Esophagus muscularis mucosa (tissue), 4 donors: Measurements from ENCODE around the gene ETV7. TPM values are rescaled to one million over a fixed set of nuclear protein-coding genes. Genes with fewer than 3 reads are reported as not detected.

Source experiments
- DNase-seq: peaks from one replicate; pipeline ENCODE4 v3.0.0-alpha.2; 2017; ENCODE audit errors: extremely low spot score
- H3K27ac ChIP-seq, 4 donors: fragments of 200-600 bp; sonication (generic); replicated peaks in 1 of 4; 1 replicate in 3 of 4; 2 replicates in 1 of 4; pipeline ENCODE4 v1.5.1; 2016 to 2019; ENCODE audit warnings: mild to moderate bottlenecking in 1 of 4
- H3K27me3 ChIP-seq, 4 donors: fragments of 200-600 bp; sonication (generic); one replicate each; pipeline versions ENCODE4 v1.5.1 to v1.6.0; 2016 to 2019
- H3K36me3 ChIP-seq, 4 donors: fragments of 200-600 bp; sonication (generic); one replicate each; pipeline ENCODE4 v1.5.1; 2016 to 2019
- H3K4me1 ChIP-seq, 4 donors: fragments of 200-600 bp; sonication (generic); one replicate each; pipeline ENCODE4 v1.5.1; 2016 to 2019
- H3K4me3 ChIP-seq, 4 donors: fragments of 200-600 bp; sonication (generic); 1 replicate in 2 of 4; 2 replicates in 2 of 4; pipeline ENCODE4 v1.5.1; 2016 to 2019; ENCODE audit warnings: mild to moderate bottlenecking in 4 of 4, moderate library complexity in 1 of 4
- H3K9me3 ChIP-seq, 4 donors: fragments of 200-600 bp; sonication (generic); 1 replicate in 3 of 4; 2 replicates in 1 of 4; pipeline ENCODE4 v1.5.1; 2016 to 2019
- EP300 ChIP-seq: sonication (generic); formaldehyde crosslinking; IDR thresholded peaks from one replicate; pipeline ENCODE4 v1.6.1; 2017; ENCODE audit warnings: antibody characterized with exemption
- POLR2A ChIP-seq: fragments of 450-650 bp; IDR thresholded peaks from one replicate; pipeline ENCODE4 v1.6.1; 2017; ENCODE audit warnings: antibody characterized with exemption, moderate library complexity, mild to moderate bottlenecking, low read depth
- POLR2AphosphoS5 ChIP-seq, 2 donors: sonication (generic); formaldehyde crosslinking; IDR thresholded peaks; one replicate each; pipeline ENCODE4 v1.6.1; 2017; ENCODE audit warnings: antibody characterized with exemption in 2 of 2
- WGBS: methylation state at CpG from one replicate; pipeline ENCODE4 v1.1.5; 2018; 5-methylcytosine and 5-hydroxymethylcytosine counted together
- intact Hi-C: fragments of 100-400 bp; cut with DNase I; formaldehyde crosslinking; loops from one replicate; pipeline ENCODE4 v1.15.1; 2023
- total RNA-seq, 4 donors: library from RNA; depleted of rRNA; stranded (reverse); fragments of >200 nt; gene quantifications; one replicate each; pipeline versions ENCODE4 v1.1.0 to v1.2.1, GENCODE V29; 2016
- TF ChIP-seq, protein P1 (sequence below), 3 experiments: fragments of 200-600 bp in 2 of 3; fragments of 450-650 bp in 1 of 3; sonication (generic) in 2 of 3; IDR thresholded peaks; one replicate each; pipeline ENCODE4 v1.5.1; 2017 to 2019; ENCODE audit warnings: antibody characterized with exemption in 3 of 3, mild to moderate bottlenecking in 2 of 3, moderate library complexity in 1 of 3

ETV7 gene
- total RNA-seq, 4 donors from 2014 or later, result 0.71 to 1.5 TPM; not detected in 2

DNA sequence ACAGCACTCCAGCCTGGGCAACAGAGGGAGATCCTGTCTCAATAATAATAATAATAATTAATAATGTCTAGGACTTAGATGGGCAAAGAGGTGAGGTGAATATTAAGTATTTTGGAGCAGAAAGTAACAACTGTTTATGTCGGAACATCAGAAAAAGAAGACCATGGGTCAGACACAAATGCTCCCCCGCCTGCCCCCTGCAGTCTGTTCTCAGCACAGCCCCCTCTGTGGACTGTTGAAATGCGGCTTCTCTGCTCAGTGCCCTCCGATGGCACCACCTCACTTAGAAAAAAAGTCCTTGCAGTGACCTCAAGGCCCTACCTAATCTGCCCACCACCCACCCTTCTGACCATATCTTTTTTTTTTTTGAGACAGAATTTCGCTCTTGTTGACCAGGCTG lies 5.2 kb upstream of the ETV7 start:
- Histone ChIP-seq H3K9me3 (no peaks in the 10 kb centered on the region), H3K27me3 (no peaks in the 10 kb centered on the region), H3K27ac (no peak overlapping the region), H3K4me1 (peaks cover 0 to 8% (median 7%) of the 10 kb centered on the region in 4 donors), H3K4me3 (no peak overlapping the region), H3K36me3 (no peaks in the 10 kb centered on the region)
- DNase-seq, result no peak
- TF ChIP-seq POLR2A, result no peak
- TF ChIP-seq, protein P1, sequence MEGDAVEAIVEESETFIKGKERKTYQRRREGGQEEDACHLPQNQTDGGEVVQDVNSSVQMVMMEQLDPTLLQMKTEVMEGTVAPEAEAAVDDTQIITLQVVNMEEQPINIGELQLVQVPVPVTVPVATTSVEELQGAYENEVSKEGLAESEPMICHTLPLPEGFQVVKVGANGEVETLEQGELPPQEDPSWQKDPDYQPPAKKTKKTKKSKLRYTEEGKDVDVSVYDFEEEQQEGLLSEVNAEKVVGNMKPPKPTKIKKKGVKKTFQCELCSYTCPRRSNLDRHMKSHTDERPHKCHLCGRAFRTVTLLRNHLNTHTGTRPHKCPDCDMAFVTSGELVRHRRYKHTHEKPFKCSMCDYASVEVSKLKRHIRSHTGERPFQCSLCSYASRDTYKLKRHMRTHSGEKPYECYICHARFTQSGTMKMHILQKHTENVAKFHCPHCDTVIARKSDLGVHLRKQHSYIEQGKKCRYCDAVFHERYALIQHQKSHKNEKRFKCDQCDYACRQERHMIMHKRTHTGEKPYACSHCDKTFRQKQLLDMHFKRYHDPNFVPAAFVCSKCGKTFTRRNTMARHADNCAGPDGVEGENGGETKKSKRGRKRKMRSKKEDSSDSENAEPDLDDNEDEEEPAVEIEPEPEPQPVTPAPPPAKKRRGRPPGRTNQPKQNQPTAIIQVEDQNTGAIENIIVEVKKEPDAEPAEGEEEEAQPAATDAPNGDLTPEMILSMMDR (IDR thresholded peaks at IDR 0.05), result no peak
- TF ChIP-seq POLR2AphosphoS5 (IDR thresholded peaks at IDR 0.05), result no peak
- TF ChIP-seq EP300, result no peak
- intact Hi-C loops, result no loop called here
- WGBS, result 95% methylated on average over 5 of the region's 5 CpGs

DNA sequence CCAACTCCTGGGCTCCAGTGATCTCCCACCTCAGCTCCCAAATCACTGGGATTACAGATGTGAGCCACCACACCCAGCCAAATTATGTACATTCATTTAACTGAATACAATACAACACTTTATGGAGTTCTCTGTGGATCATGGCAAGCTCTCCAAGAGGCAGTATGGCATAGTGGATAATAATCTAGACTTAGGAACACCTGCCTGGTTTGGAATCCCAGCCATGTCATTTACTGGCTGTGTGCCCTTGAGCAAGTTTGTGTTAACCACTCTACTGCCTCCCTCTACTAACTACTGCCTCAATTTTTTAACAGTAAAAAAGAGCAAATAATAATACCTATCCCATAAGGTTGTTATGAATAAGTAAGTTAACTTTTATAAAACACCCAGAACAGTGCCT lies 1.9 kb upstream of the ETV7 start:
- peaks cover 11 to 25% (median 24%) of the 10 kb centered on the region in 4 donors for H3K4me1 ChIP-seq
- H3K9me3 ChIP-seq, result no peaks in the 10 kb centered on the region
- no peak overlapping the region for H3K27ac ChIP-seq
- no peak for DNase-seq
- no peaks in the 10 kb centered on the region for H3K27me3 ChIP-seq
- intact Hi-C loops, result no loop called here
- TF ChIP-seq EP300 (no peak), POLR2A (no peak), POLR2AphosphoS5 (IDR thresholded peaks at IDR 0.05) (no peak)
- TF ChIP-seq, protein P1 (IDR thresholded peaks at IDR 0.05), result no peak
- no peak overlapping the region for H3K4me3 ChIP-seq
- H3K36me3 ChIP-seq, result no peaks in the 10 kb centered on the region

DNA sequence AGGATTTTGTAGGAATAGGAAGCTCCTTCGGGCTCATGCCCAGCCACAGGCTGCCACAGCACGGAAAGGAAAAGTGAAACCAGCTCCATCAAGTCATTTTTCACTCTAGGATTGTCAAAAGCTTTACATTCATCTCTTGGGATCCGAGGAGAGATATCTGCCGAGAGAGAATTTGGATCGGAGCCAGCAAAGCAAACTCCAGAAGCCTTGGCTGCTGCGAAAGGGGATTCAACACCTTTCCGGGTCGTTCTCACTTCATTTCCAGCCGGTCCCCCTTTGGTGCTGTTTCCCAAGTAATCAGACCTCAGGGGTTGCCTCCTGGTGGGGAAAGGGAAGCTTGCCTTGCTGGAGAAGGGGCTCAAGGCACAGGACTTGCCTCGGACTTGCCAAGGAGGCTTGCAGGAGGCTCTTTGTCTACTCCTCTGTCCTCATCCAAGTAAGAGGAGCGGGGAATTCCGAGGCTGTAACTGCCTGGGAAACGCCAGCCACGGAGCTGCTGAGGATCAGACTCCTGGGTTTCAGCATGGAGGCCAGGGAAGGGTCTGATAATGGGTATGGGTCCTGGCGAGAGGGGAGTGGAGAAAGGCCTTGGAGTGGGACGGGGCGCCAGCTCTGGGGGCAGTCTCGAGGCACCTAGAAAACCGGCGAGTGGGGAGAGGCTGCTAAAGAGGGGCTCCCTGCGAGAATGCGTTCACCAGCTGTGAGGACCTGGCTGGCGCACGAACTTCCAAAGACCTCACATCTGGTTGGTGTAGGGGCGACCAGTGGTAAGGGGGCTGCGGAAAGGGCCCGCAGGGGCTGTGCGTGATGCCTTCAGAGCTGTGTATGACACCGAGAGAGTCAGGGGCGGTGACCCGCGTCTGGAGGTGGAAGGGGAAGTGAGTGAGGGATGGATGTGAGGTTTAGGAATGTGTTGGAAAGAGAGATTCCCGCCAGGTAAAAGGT lies 702 bp downstream of the ETV7 start:
- Histone ChIP-seq H3K9me3 (no peaks in the 10 kb centered on the region), H3K36me3 (no peaks in the 10 kb centered on the region), H3K4me1 (peaks cover 11 to 25% (median 24%) of the 10 kb centered on the region in 4 donors), H3K4me3 (peak overlapping the region; percentile 60 to 66 (median 62)), H3K27ac (peak overlapping the region in 3 of 4 donors; percentile 43 to 47 (median 46)), H3K27me3 (no peaks in the 10 kb centered on the region)
- peak in 1 of 2 donors; percentile 4 for TF ChIP-seq POLR2AphosphoS5 (IDR thresholded peaks at IDR 0.05)
- TF ChIP-seq POLR2A, result no peak
- TF ChIP-seq, protein P1 (IDR thresholded peaks at IDR 0.05), result peak in 1 of 3 experiments; percentile 13
- TF ChIP-seq EP300, result no peak
- no peak for DNase-seq
- intact Hi-C loops, result no loop called here
- 2% methylated on average over 33 of the region's 33 CpGs for WGBS

DNA sequence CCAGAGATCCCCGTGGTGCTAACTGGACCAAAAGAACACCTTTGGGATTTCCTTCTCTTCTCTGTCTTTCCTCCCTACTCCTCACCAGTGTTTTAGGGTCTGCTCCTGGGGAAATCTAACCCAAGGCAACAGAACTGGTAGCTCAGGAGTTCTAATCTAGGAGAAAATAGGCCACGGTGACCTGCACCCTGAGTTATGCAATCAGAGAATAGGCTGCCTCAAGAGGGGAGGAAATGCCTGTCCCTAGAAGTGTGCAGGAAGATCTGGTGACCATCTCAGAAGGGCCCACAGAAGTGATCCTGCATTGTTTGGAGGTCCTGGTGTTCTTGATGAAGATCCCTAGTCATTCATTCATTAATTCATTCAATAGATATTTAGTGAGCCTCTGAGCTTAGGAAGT lies 3.4 kb downstream of the ETV7 start:
- 78% methylated on average over 2 of the region's 2 CpGs for WGBS
- no peak for DNase-seq
- no peaks in the 10 kb centered on the region for H3K27me3 ChIP-seq
- intact Hi-C loops, result no loop called here
- H3K4me3 ChIP-seq, result no peak overlapping the region
- TF ChIP-seq, protein P1 (IDR thresholded peaks at IDR 0.05), result no peak
- TF ChIP-seq POLR2A, result no peak
- TF ChIP-seq EP300, result no peak
- TF ChIP-seq POLR2AphosphoS5 (IDR thresholded peaks at IDR 0.05), result no peak
- H3K36me3 ChIP-seq, result no peaks in the 10 kb centered on the region
- H3K9me3 ChIP-seq, result no peaks in the 10 kb centered on the region
- H3K4me1 ChIP-seq, result peaks cover 11 to 25% (median 24%) of the 10 kb centered on the region in 4 donors
- H3K27ac ChIP-seq, result no peak overlapping the region
